PC-9 (cell line): Measurements from ENCODE around the gene IFNL1.

Experiments used
- CTCF ChIP-seq: fragments of 200-600 bp; sonication (generic); conservative IDR thresholded peaks from 2 replicates; pipeline ENCODE4 v1.6.1; 2017; ENCODE audit warnings: mixed run types, antibody characterized with exemption, mild to moderate bottlenecking, moderate library complexity
- EZH2 ChIP-seq: fragments of 200-600 bp; sonication (generic); IDR thresholded peaks from 2 replicates; pipeline ENCODE4 v1.8.0; 2017; ENCODE audit warnings: antibody characterized with exemption, low read depth

- TF ChIP-seq CTCF (no peak), EZH2 (no peak)
Measured at GRCh38 chr19:39318690-39319089, 22.5 kb downstream of the IFNL1 start.
